Left ventricle myocardium inferior (tissue), 1 donor: ENCODE data around the gene C11orf71. TPM values are rescaled to one million over a fixed set of nuclear protein-coding genes. Genes with fewer than 3 reads are reported as not detected.

Source experiments
- DNase-seq: peaks from one replicate; pipeline ENCODE4 v3.0.0-alpha.2; 2020
- H3K27ac ChIP-seq: fragments of 200-600 bp; replicated peaks from 2 replicates; pipeline ENCODE4 v1.8.0; 2021
- H3K27me3 ChIP-seq: fragments of 200-600 bp; 2 replicates; pipeline ENCODE4 v1.8.0; 2021; ENCODE audit warnings: low read depth
- H3K36me3 ChIP-seq: fragments of 200-600 bp; 2 replicates; pipeline ENCODE4 v1.8.0; 2021
- H3K4me1 ChIP-seq: fragments of 200-600 bp; 2 replicates; pipeline ENCODE4 v1.8.0; 2021
- H3K4me3 ChIP-seq: fragments of 200-600 bp; 2 replicates; pipeline ENCODE4 v1.8.0; 2021; ENCODE audit warnings: mild to moderate bottlenecking, moderate library complexity
- H3K9me3 ChIP-seq: fragments of 200-600 bp; replicated peaks from 2 replicates; pipeline ENCODE4 v1.8.0; 2021
- intact Hi-C: fragments of 100-400 bp; cut with micrococcal nuclease; formaldehyde crosslinking; loops from one replicate; pipeline ENCODE4 v1.11.0; 2022
- total RNA-seq: library from RNA; stranded (reverse); fragmentation: NEBNext Ultra II Directional; extraction: Animal tissue kit (Norgen Biotek cat#: 25700); gene quantifications from one replicate; pipeline ENCODE4 v1.2.1, GENCODE V29; 2021
- TF ChIP-seq, protein P1 (sequence below): fragments of 200-600 bp; IDR thresholded peaks from 2 replicates; pipeline ENCODE4 v1.8.0; 2021; ENCODE audit warnings: antibody characterized with exemption, mild to moderate bottlenecking, borderline replicate concordance
- donor health status: DM: no; HTN: yes; CAD: no; lungs with severe emphysema.

C11orf71 gene
- total RNA-seq, 1 donor from 2014 or later: 10.5 TPM

DNA sequence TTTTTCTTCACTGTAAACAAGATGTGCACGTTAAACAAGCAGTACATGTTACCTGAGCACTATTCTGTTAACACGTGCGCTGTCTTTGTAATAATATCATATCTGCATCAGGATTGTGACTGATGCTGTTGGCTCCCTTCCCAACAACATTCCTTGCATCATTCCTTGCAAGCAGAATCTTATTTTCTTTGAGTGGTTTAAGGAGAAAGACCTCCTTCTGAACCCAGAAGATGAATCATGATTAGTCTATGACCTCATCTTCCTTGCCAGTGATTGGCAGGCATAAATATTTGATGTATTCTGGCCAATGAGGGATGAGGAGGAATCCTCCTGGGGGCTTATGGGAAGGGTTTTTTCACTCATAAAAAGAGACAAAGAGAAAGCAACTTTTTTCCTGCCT lies 46.2 kb downstream of the C11orf71 start:
- no peaks in the 10 kb centered on the region for H3K4me1 ChIP-seq
- TF ChIP-seq, protein P1, sequence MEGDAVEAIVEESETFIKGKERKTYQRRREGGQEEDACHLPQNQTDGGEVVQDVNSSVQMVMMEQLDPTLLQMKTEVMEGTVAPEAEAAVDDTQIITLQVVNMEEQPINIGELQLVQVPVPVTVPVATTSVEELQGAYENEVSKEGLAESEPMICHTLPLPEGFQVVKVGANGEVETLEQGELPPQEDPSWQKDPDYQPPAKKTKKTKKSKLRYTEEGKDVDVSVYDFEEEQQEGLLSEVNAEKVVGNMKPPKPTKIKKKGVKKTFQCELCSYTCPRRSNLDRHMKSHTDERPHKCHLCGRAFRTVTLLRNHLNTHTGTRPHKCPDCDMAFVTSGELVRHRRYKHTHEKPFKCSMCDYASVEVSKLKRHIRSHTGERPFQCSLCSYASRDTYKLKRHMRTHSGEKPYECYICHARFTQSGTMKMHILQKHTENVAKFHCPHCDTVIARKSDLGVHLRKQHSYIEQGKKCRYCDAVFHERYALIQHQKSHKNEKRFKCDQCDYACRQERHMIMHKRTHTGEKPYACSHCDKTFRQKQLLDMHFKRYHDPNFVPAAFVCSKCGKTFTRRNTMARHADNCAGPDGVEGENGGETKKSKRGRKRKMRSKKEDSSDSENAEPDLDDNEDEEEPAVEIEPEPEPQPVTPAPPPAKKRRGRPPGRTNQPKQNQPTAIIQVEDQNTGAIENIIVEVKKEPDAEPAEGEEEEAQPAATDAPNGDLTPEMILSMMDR: no peak

GRCh38 chr11:114353443-114353842 lies 46.9 kb downstream of the C11orf71 start:
- Histone ChIP-seq H3K27me3 (no peaks in the 10 kb centered on the region), H3K4me1 (no peaks in the 10 kb centered on the region), H3K9me3 (no peaks in the 10 kb centered on the region), H3K4me3 (no peak overlapping the region), H3K36me3 (no peaks in the 10 kb centered on the region), H3K27ac (no peak overlapping the region)
- intact Hi-C loops: no loop called here
- DNase-seq: no peak
- TF ChIP-seq, protein P1: no peak

More for the DNA sequence above, 46.2 kb downstream of the C11orf71 start:
- Histone ChIP-seq H3K27ac (no peak overlapping the region), H3K4me3 (no peak overlapping the region), H3K36me3 (no peaks in the 10 kb centered on the region), H3K27me3 (no peaks in the 10 kb centered on the region), H3K9me3 (no peaks in the 10 kb centered on the region)
- intact Hi-C loops: no loop called here
- DNase-seq: no peak

DNA sequence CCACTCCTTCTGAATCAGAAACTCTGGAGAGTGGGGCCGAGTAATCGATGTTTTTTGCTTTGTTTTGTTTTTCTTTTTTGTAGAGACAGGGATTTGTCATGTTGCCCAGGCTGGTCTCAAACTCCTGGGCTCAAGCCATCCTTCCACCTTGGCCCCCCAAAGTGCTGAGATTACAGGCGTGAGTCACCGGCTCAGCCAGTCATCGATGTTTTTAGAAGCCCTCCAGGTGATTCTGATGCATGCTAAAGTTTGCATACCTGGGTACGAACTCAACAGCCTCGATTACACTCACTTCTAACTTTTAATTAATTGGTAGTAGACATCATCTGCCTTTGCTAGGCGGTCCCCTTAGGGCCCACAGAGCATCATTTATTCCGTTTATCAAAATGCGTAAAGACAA lies 50.3 kb downstream of the C11orf71 start:
- TF ChIP-seq, protein P1: no peak
- Histone ChIP-seq H3K36me3 (no peaks in the 10 kb centered on the region), H3K27ac (no peak overlapping the region), H3K9me3 (no peaks in the 10 kb centered on the region), H3K4me3 (no peak overlapping the region), H3K27me3 (no peaks in the 10 kb centered on the region), H3K4me1 (no peaks in the 10 kb centered on the region)
- DNase-seq: no peak
- intact Hi-C loops: no loop called here

Other genes starting within 250 kb of the C11orf71 start
- 32.6 TPM for gene NNMT, start 104.1 kb downstream of the C11orf71 start, total RNA-seq
- gene RBM7, start 155 bp upstream of the C11orf71 start, total RNA-seq: 20.9 TPM
- 182 TPM for gene REXO2, start 39.0 kb upstream of the C11orf71 start, total RNA-seq
- not detected for gene NXPE1, start 159.4 kb upstream of the C11orf71 start, total RNA-seq
- gene NXPE4, start 195.3 kb upstream of the C11orf71 start, total RNA-seq: not detected